HG03097 (cell line): ENCODE data around the gene PM20D2.

Source experiments
- ATAC-seq: cut with Tn5 transposase; IDR thresholded peaks from one replicate; pipeline ENCODE4 v1.9.1; 2021; ENCODE audit not compliant: unreplicated experiment, low FRiP score

Gene PM20D2

DNA sequence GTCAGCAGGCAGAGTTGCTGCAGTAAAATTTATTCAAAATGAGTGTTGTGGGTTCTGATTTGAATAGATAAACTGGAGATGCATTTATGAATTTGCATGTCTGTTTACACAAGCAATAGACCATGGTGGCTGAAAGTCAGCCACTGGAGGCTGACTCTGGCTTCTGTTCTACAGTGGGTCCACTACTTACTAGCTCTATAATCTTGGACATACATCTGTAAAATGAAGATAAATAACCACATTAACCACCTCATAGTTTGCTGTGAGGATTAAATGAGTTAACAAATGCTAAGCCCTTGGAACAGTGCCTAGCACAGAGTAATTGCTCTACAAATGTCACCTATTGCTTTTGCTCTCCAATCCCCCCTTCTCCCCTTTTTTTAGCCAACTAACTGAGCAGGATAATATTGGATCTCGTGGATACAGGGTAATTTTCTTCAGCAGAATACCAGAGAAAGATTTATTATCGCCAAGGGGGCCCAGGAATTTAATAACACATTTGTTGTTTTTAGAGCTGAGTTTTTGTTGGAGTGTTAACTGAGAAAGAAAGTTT is 1.4 kb upstream of the PM20D2 start:
- ATAC-seq, result peak; percentile 39

DNA sequence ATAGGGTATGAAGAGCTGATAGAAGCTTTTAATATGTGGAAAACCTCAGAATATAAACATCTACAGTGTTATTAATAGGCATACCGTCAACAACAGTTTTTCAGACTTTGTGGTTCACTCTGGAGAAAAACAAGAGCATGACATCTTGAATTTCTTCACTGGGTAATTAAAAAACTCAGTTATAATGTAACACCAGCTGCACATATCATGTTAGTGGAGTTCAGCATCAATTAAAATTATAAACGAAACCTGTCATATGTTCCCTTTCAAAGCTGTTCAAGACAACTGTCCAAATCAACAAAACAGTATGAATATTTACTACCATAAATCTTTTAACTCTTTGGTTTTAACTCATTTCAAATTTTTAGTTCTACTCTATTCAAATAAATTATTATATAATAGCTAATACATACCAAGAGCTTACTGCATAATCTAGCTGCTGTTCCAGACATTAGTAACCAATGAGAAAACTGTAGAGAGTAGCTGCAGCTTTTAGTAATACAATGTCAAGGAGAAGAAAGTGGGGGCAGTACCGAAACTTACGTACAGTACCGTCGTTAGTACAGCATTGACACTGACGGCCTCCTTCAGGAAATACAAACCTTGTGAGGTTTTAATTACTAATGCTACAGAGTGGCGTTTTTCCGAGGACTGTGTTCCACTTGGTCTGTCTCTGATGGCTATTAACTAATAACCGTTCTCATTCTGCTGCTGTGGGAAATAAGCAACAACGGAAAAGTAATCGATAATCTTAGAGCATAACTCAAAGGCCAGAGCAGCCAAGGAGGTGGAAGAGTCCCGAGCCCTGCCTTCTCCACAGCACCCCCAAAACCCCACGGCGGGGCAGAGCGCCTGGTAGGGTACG is 532 bp upstream of the PM20D2 start:
- peak; percentile 44 for ATAC-seq

DNA sequence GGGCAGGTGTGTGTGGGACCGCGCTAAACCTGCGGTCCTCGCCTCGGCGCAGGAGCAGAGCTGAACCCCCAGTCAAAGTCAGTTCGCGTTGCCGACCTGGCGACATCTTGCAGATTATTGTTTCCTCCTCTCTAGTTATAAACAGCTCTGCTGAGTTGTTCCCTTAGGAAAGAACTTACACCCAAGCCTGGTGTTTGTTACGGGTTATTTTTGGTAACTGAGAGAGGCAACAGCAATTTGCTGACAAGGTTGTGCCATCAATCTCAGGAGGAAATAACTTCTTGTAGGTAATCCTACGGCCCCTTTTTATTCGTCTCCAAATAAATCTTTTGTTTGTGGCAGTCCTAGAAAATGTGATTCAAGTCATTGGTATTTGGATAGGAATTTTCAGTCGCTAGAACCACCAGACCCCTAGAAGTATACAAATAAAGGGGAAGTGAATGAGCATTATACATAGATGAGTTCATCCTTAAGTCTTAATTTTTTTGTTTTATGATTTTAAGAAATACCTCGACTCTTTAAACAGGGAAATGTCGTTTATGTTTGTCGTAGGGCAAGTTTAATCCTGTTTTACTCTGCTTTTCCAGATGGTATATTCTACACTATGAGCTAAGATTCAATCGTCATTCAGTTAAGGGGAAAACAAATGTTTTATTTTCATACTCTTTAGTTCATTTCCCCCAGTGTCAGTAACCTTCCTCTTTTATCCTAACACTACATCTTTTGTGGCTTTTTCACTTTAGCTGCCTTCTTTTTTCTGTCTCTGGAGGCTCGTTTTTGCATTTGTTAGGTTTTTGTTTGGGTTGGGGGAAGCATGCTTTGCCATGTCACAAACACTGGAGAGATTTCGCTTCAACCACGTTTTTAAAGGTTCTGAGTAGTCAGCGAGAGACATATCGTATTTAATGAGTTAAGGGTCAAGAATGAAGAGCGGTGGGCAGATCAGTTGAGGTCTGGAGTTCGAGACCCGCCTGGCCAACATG is 1.2 kb downstream of the PM20D2 start:
- no peak for ATAC-seq

DNA sequence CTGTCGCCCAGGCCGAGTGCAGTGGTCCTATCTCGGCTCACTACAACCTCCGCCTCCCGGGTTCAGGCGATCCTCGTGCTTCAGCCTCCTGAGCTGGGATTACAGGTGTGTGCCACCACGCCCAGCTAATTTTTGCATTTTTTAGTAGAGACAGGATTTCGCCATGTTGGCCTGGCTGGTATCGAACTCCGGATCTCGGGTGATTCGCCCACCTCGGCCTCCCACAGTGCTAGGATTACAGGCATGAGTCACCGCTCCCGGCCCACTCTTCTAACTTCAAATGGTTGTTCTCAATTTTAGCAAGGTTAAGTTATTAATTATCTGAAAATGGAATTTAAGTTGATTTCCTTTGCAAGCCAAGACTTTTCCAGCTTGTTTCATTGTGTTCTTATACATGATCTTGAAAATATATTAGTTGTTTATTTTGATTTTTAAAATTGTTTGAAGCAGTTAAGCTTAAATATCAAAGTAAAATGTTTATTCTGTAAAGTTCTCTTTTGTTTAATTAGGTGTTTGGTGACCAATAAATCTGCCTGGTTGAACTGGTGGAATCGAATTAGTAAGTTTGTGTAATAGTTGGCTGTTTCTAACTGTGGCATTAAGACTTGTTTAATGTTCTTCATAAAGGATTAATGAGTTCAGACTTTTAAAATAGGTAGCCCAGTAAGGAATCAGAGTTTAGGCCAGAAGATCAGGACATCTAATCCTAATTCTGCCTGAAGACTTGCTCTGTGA is 2.3 kb downstream of the PM20D2 start:
- no peak for ATAC-seq

DNA sequence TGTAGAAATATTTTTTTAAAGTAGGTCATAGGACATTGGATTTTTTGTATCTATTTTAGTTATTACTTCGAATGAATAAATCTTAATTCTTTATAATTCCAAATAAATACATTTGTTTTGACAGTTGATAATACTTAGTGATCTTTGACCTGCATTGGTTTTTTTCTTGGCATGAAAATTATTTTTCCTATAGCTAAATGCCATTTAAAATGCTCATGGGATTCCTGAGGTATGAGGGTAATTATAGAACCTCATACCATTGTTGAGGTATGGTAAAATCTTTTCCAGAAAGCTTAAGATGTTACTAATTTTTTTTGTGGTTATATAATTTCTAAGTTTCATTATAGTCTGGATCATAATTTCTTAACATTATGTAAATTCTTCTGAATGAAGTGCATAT is 8.3 kb downstream of the PM20D2 start:
- no peak for ATAC-seq

DNA sequence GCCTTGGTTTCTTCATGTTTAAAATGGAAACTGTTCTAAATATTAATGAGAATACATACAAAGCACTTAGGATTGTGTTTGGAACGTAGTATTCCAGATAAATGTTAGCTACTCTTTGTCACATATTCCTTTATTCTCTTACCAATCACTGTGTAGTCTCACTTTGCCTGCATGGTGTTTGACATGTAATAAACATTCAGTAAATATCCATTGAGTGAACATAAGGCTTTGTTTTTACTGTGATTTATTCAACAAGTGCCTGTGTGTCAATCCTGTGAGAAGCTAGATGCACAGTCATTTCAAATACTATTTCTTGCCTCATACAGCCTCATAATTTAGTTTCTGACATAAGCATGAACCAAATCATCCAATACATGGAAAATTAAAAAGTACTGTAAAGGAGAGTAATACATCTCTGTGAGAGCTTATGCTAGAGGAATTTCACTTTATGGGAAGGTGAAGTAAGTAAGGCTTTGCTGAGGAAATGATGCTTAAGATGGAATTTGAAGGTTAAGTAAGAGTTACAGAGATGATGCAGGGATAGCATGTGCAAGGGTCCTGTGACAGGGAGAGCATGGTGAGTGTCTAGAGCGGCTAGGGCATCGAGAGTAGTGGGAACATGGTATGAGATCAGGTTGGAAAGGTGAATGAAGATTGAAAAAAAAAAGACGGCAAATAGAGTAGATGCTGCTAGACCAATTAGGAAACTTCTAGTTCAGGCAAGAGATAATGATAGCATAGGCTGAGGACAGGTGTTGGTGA is 14.7 kb downstream of the PM20D2 start:
- ATAC-seq, result no peak

DNA sequence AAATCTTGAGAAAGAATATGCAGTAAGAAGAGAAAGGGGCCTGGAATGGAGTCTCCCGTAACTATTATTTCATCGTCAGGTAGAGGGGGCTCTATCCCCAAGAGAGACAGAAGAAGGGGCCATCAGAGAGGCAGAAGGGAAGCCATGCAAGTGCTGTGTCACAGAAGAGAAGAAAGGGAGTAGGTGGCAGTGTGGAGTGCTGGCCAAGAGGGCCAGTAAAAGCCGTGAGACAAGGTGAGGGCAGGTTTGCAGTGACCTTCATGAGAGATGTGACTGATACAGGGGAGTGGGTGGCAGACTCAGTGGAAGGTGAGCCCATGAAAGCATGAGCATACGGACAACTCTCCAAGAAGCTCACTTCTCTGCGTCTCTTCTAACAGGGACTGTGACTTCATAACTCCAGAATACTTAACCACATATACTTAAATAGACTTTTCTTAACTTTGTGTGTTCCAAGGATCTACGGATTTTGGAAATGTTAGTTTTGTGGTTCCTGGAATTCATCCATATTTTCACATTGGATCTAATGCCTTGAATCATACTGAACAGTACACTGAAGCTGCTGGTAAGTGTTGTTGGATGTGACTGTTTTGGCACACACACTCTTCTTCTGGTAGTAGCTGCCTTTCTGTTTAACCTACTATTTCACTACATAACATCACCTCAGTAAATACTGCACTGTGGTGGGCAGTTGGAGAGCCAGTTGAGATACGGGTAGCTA is 15.6 kb downstream of the PM20D2 start:
- ATAC-seq, result no peak

DNA sequence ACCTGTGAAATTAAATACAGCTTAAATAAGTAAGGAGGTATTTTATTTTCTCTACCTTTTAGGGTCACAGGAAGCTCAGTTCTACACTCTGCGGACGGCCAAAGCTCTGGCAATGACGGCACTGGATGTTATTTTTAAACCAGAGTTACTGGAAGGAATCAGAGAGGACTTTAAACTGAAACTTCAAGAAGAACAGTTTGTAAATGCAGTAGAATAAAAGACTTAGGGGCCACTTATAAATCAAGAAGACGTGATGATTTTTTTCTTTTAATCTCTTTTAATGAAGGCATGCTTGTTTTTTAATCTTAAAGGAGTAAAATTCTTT is 16.2 kb downstream of the PM20D2 start:
- ATAC-seq, result no peak

DNA sequence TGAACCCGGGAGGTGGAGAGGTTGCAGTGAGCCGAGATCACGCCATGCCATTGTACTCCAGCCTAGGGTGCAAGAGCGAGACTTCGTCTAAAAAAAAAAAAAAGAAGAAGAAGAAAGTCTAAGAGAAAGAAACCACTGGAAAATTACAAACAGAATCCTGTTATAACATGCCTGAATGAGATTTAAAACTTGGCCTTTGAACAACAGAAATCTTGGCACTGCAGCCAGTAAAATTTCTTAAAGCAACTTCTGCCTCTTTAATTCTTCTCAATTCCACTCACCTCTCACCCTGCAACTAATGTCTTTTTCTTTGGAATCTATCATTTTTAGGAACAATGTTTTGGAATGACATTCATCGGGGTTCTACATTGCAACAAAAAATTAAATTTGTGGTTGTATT is 26.3 kb downstream of the PM20D2 start:
- ATAC-seq, result no peak

DNA sequence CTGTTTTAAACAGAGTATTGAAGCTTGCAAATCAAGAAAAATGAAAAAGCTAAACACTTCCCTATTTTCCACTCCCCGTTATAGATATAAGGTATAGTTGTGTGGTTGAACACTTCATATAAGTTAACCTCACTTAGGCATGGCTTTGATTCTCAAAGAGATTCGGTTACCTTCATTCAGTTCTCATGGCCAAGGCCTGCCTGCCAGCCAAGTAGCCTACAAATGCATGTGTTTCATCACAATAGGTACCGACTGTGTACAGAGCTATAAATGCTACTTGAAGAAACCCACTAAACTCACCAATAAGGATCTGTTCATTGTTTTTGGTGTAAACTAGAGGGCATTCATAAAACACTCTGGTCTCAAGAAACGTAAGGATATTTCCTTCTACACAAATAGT is 27.8 kb downstream of the PM20D2 start:
- ATAC-seq, result no peak

DNA sequence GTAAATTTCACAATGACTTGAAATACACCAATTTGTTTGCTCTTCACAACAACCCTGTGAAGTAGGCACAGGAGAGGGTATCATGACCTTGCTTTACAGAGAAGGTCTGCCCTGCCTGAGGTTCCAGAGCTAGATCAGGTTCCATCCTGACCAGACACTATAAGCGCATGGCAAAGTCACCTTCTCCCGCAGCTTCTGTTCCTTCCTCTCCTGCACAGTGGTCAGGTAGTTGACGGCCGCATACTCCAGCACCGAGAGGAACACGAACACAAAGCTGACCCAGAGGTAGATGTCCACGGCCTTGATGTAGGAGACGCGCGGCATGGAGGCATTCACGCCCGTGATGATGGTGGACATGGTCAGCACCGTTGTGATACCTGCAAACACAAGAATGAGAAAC is 34.3 kb downstream of the PM20D2 start:
- ATAC-seq, result no peak

DNA sequence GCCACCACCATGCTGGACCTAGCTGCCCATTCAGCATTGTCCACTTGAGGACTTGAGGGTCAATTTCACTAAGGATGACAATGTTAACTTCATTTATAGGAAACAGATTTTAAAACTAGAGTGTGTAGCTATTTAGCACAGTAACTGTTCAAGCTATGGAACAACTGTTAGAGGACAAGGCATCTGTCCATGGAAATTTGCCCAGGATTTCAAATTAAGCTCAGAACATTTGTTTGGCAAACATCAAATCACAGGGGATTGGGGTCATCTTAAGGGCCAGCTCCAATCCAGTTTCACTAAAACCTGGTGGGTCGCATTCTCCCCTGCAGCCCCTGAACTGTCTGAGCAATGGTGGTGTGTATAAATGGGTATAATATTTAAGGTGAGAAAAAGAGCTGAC is 35.1 kb downstream of the PM20D2 start:
- no peak for ATAC-seq

DNA sequence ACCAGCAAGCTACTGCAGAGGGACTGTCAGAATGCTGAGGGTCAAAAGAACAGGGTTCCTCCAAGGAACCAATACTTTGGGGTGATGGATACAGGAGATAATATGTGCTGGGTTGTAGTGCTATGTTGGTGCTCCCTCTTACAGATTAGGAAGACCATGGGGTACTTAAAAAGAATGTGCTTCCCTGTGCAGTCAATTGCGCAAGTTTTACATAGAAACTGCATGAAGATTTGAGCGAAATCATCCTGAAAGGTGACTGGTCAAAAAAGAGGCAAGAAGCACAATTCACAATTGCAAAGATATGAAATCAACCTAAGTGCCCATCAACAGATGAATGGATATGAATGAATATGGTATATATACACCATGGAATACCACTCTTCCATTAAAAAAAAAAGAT is 37.4 kb downstream of the PM20D2 start:
- no peak for ATAC-seq

DNA sequence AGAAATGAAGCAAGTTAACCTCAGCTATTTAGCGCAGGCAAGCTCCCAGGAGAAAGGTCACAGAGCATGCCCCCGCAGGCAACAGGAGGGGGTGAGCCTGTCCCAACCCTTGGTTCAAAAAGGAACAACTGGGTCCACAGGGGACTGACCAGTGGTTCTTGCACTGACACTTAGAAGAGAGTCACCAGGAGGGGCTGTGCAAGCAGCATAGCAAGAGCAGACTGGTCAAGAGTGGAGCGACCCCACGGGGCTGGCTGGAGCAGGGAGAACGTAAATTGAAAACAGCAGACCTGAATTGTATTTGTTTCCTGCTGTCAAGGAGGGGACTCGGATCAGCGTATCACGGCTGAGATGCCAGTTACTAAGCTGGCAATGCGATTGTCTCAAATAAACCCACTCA is 38.5 kb downstream of the PM20D2 start:
- ATAC-seq, result no peak

DNA sequence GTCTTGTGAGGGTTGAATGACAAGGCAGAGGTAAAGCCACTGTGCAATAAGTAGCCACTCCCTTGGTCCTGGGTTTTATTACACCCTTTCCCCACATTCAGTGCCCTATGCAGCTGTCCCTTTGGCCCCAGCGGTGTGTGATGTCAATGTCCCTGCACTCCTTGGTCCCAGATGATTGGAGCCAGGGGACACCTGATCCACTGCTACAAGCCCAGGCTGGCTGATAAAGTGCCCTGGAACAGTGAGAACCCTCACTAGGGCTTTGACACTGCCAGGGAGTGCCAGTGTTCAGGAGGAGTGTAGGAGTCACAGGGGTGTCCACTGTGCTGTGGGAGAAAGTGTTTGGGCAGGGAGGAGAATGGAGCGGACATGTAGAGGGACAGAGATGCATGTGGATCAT is 40.9 kb downstream of the PM20D2 start:
- no peak for ATAC-seq

DNA sequence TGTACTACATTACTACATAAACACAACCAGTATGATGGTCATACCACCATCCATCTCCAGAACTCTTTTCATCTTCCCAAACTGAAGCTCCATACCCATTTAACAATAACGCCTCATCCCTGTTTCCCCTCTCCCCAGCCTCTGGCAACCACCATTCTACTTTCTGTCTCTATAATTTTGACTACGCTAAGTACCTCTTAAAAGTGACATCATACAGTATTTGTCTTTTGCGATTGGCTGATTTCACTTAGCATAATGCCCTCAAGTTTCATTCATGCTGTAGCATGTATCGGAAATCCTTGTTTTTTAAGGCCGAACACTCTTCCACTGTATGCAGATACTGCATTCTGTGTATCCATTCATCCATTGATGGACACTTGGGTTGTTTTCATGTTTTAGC is 41.6 kb downstream of the PM20D2 start:
- no peak for ATAC-seq

DNA sequence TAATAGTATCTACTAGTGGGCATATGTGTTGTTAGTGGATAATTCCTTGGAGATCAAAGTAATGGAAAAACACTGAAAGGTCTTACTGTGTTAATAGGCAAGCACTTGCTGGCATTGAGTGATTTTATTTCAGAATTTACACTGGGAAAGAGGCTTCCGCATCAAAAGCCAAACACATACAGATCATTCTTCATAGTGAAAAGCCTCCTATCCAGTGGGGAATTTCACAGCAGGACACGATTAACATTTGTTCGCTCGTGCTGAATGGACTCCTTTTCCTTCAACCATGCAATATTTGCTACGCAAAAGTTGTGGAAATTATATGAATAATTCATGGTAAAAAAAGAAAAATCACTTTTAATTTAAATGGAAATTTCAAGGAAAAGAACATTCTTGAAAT is 44.9 kb downstream of the PM20D2 start:
- no peak for ATAC-seq

DNA sequence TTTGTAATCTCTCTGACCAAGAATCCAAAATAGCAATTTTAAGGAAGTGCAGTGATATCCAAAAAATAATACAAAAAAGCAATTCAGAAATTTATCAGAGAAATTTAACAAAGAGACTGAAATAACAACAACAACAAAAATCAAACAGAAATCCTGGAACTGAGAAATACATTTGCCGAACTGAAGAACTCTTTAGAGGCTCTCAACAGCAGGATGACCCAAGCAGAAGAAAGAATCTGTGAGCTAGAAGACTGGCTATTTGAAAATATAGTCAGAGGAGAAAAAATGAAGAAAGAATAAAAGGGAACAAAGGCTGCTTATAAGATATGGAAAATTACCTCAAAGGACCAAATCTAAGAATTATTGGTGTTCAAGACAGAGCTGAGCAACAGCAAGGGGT is 48.7 kb downstream of the PM20D2 start:
- no peak for ATAC-seq

DNA sequence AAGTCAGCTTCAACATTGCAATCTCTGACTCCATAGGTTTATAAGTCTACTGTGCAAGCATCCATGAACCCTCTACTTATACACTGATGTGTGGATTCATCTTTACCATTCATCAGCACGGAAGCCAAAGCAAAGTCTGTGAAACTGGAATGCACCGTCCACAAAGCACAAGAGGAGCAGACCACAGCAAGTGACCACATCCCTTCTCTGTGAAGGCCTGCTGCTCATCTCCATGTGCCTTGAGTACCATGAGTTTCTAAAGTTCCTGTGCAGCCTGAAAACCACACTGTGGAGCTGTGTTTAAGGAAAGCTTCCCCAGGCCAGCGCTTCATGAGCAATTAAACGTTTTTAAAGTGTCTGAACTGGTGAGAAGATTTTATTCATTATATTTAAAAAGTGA is 51.3 kb downstream of the PM20D2 start:
- ATAC-seq, result no peak
